ENCODE measurements around the gene PAWR.

The PAWR gene

GRCh38 chr12:79617696-79618095 is 73.1 kb downstream of the PAWR start:
- H3K9me3 ChIP-seq (ENCODE audit: control insufficient read depth, insufficient read depth, low read depth, low read length): no peaks in the 10 kb centered on the region
- peaks cover 3 to 18% of the 10 kb centered on the region in 2 experiments; a peak in 2 of 3 replicates for H3K36me3 ChIP-seq (ENCODE audit: control insufficient read depth in 2 of 2, insufficient read depth in 1 of 2, low read length in 2 of 2)
- TF ChIP-seq ZNF121 (tag by site-specific recombination; IDR thresholded peaks at IDR 0.05) (no peak), PRDM6 (tag by site-specific recombination; IDR thresholded peaks at IDR 0.05) (no peak), ZNF521 (tag by site-specific recombination; IDR thresholded peaks at IDR 0.05) (no peak), KLF16 (tag by site-specific recombination; IDR thresholded peaks at IDR 0.05) (no peak)
- H3K4me3 ChIP-seq (ENCODE audit: low read depth, low read length): no peak overlapping the region
- no peak overlapping the region for H3K27ac ChIP-seq (ENCODE audit: extremely low read depth, low read depth, low read length)
- CTCF ChIA-PET: no interaction called here
- POLR2A ChIA-PET: no interaction called here
- H3K4me1 ChIP-seq (ENCODE audit: control insufficient read depth, insufficient read depth, low read length): peaks cover 11% of the 10 kb centered on the region

- Histone ChIP-seq H3K9me3 (ENCODE audit: control insufficient read depth, insufficient read depth, low read depth, low read length) (no peaks in the 10 kb centered on the region), H3K4me1 (ENCODE audit: control insufficient read depth, insufficient read depth, low read length) (peaks cover 11% of the 10 kb centered on the region), H3K27ac (ENCODE audit: extremely low read depth, low read depth, low read length) (no peak overlapping the region), H3K4me3 (ENCODE audit: low read depth, low read length) (no peak overlapping the region), H3K36me3 (ENCODE audit: control insufficient read depth in 2 of 2, insufficient read depth in 1 of 2, low read length in 2 of 2) (peaks cover 3 to 17% of the 10 kb centered on the region in 2 experiments; a peak in 2 of 3 replicates)
- CTCF ChIA-PET: interaction anchor here (0.6 kb wide), 1 partner anchor 859 kb away, joined by 3 read pairs; no protein-coding TSS in a partner anchor
- POLR2A ChIA-PET: interaction anchor here (0.8 kb wide), 1 partner anchor 75 kb away, joined by 3 read pairs; the partner anchor contains the start of gene PAWR
- TF ChIP-seq ZNF121 (tag by site-specific recombination; IDR thresholded peaks at IDR 0.05): peak; percentile 32; the same call in 1 of the 2 replicates
- no peak for TF ChIP-seq PATZ1 (tag by site-specific recombination; IDR thresholded peaks at IDR 0.05)
- TF ChIP-seq SETDB1 (IDR thresholded peaks at IDR 0.05; ENCODE audit: insufficient read length, low read length): no peak
- TF ChIP-seq MZF1 (tag by site-specific recombination; IDR thresholded peaks at IDR 0.05; ENCODE audit: borderline replicate concordance): no peak
- TF ChIP-seq ZNF664 (tag by site-specific recombination; IDR thresholded peaks at IDR 0.05): no peak
- TF ChIP-seq TSHZ1 (tag by site-specific recombination; IDR thresholded peaks at IDR 0.05; ENCODE audit: borderline replicate concordance): no peak
- no peak for TF ChIP-seq KLF1 (tag by site-specific recombination; IDR thresholded peaks at IDR 0.05)
- TF ChIP-seq HIC1 (tag by site-specific recombination; IDR thresholded peaks at IDR 0.05): no peak
- TF ChIP-seq ZNF473 (tag by site-specific recombination; IDR thresholded peaks at IDR 0.05): no peak
- TF ChIP-seq PRDM4 (tag by site-specific recombination; IDR thresholded peaks at IDR 0.05): no peak
- TF ChIP-seq HOXC10 (CRISPR knock-in tag; IDR thresholded peaks at IDR 0.05): no peak
- no peak for TF ChIP-seq ZBTB21 (tag by site-specific recombination; IDR thresholded peaks at IDR 0.05)
- TF ChIP-seq ZNF704 (tag by site-specific recombination; IDR thresholded peaks at IDR 0.05): no peak
- TF ChIP-seq ZNF626 (tag by site-specific recombination; IDR thresholded peaks at IDR 0.05): no peak
These were observed 74.9 kb downstream of the PAWR start for GRCh38 chr12:79615596-79616560.
